Loucy (cell line): ENCODE results near the gene F7.

Experiments
- H2AFZ ChIP-seq: fragments of 200-600 bp; sonication (generic); 2 replicates; pipeline ENCODE4 v1.6.0; 2016; ENCODE audit warnings: antibody characterized with exemption, mild to moderate bottlenecking, low read length, moderate library complexity
- H3F3A ChIP-seq: fragments of 200-600 bp; 2 replicates; pipeline ENCODE4 v1.6.0; 2016; ENCODE audit warnings: antibody characterized with exemption, low read depth, mild to moderate bottlenecking
- H3K27me3 ChIP-seq: fragments of 200-600 bp; sonication (generic); 2 replicates; pipeline ENCODE4 v1.6.1; 2014; ENCODE audit warnings: low read length, mild to moderate bottlenecking; ENCODE audit not compliant: insufficient read depth, poor library complexity, severe bottlenecking
- H3K36me3 ChIP-seq: fragments of 200-600 bp; sonication (generic); 2 replicates; pipeline ENCODE4 v1.6.1; 2016; ENCODE audit warnings: low read length; ENCODE audit not compliant: insufficient read depth
- H3K4me1 ChIP-seq: fragments of 200-600 bp; sonication (generic); 2 replicates; pipeline ENCODE4 v1.5.1; 2014; ENCODE audit warnings: low read length, mild to moderate bottlenecking; ENCODE audit not compliant: insufficient read depth, poor library complexity, severe bottlenecking
- H3K4me2 ChIP-seq: fragments of 200-600 bp; sonication (generic); 2 replicates; pipeline ENCODE4 v1.6.0; 2014; ENCODE audit warnings: antibody characterized with exemption, low read length, low read depth, mild to moderate bottlenecking; ENCODE audit not compliant: poor library complexity, severe bottlenecking
- H3K4me3 ChIP-seq: fragments of 200-600 bp; sonication (generic); 2 replicates; pipeline ENCODE4 v1.5.1; 2014; ENCODE audit warnings: low read length, mild to moderate bottlenecking, mixed read lengths; ENCODE audit not compliant: poor library complexity, severe bottlenecking
- H3K79me2 ChIP-seq: fragments of 200-600 bp; sonication (generic); 2 replicates; pipeline ENCODE4 v1.6.1; 2014; ENCODE audit warnings: low read length; ENCODE audit not compliant: insufficient read depth
- H3K9ac ChIP-seq: fragments of 200-600 bp; sonication (generic); 2 replicates; pipeline ENCODE4 v1.6.0; 2014; ENCODE audit warnings: mild to moderate bottlenecking, low read depth, low read length, moderate library complexity; ENCODE audit not compliant: poor library complexity, severe bottlenecking
- H3K9me2 ChIP-seq: fragments of 200-600 bp; sonication (generic); replicated peaks from 2 replicates; pipeline ENCODE4 v1.6.1; 2016; ENCODE audit warnings: low read depth, low read length, mixed read lengths
- H3K9me3 ChIP-seq: fragments of 200-600 bp; sonication (generic); 2 replicates; pipeline ENCODE4 v1.6.1; 2014; ENCODE audit warnings: mild to moderate bottlenecking, antibody characterized with exemption, low read length, low read depth; ENCODE audit not compliant: insufficient read depth
- H4K20me1 ChIP-seq: fragments of 200-600 bp; sonication (generic); 2 replicates; pipeline ENCODE4 v1.6.0; 2014; ENCODE audit warnings: antibody characterized with exemption, low read length, mild to moderate bottlenecking; ENCODE audit not compliant: insufficient read depth, poor library complexity, severe bottlenecking
- CTCF ChIP-seq: fragments of 200-600 bp; sonication (generic); conservative IDR thresholded peaks from 2 replicates; pipeline ENCODE4 v1.5.1; 2014; ENCODE audit warnings: mild to moderate bottlenecking, antibody characterized with exemption, low read length
- EZH2phosphoT487 ChIP-seq: fragments of 200-600 bp; IDR thresholded peaks from 2 replicates; pipeline ENCODE4 v1.6.1; 2018; ENCODE audit warnings: antibody characterized with exemption, mild to moderate bottlenecking, moderate library complexity, borderline replicate concordance

The F7 gene

GRCh38 chr13:113072376-113072775, 33.2 kb upstream of the F7 start:
- H3K27me3 ChIP-seq = no peaks in the 10 kb centered on the region
- no peaks in the 10 kb centered on the region for H4K20me1 ChIP-seq
- no peaks in the 10 kb centered on the region for H3K79me2 ChIP-seq
- H3F3A ChIP-seq = no peaks in the 10 kb centered on the region
- no peak overlapping the region for H3K9ac ChIP-seq
- no peaks in the 10 kb centered on the region for H3K4me1 ChIP-seq
- no peak overlapping the region for H3K4me3 ChIP-seq
- no peaks in the 10 kb centered on the region for H3K9me2 ChIP-seq
- H3K36me3 ChIP-seq = no peaks in the 10 kb centered on the region
- no peak overlapping the region for H2AFZ ChIP-seq
- no peak for TF ChIP-seq EZH2phosphoT487
- TF ChIP-seq CTCF = no peak
- no peak overlapping the region for H3K4me2 ChIP-seq
- no peaks in the 10 kb centered on the region for H3K9me3 ChIP-seq

- no peaks in the 10 kb centered on the region for H3K9me2 ChIP-seq
- no peak overlapping the region for H3K4me2 ChIP-seq
- H3K36me3 ChIP-seq = no peaks in the 10 kb centered on the region
- H3K9ac ChIP-seq = no peak overlapping the region
- H3K4me3 ChIP-seq = no peak overlapping the region
- no peak overlapping the region for H2AFZ ChIP-seq
- H3F3A ChIP-seq = no peaks in the 10 kb centered on the region
- TF ChIP-seq EZH2phosphoT487 = no peak
- no peak for TF ChIP-seq CTCF
- H3K79me2 ChIP-seq = no peaks in the 10 kb centered on the region
- no peaks in the 10 kb centered on the region for H3K4me1 ChIP-seq
- no peaks in the 10 kb centered on the region for H4K20me1 ChIP-seq
- no peaks in the 10 kb centered on the region for H3K9me3 ChIP-seq
- no peaks in the 10 kb centered on the region for H3K27me3 ChIP-seq
These were observed 31.6 kb upstream of the F7 start for GRCh38 chr13:113073942-113074341.

GRCh38 chr13:113074401-113074800, 31.2 kb upstream of the F7 start:
- TF ChIP-seq CTCF (no peak), EZH2phosphoT487 (no peak)
- H3K4me1 ChIP-seq = no peaks in the 10 kb centered on the region
- H2AFZ ChIP-seq = no peak overlapping the region
- no peaks in the 10 kb centered on the region for H3K36me3 ChIP-seq
- no peaks in the 10 kb centered on the region for H3F3A ChIP-seq
- H4K20me1 ChIP-seq = no peaks in the 10 kb centered on the region
- no peaks in the 10 kb centered on the region for H3K27me3 ChIP-seq
- H3K4me3 ChIP-seq = no peak overlapping the region
- H3K79me2 ChIP-seq = no peaks in the 10 kb centered on the region
- H3K9me2 ChIP-seq = no peaks in the 10 kb centered on the region
- H3K4me2 ChIP-seq = no peak overlapping the region
- no peak overlapping the region for H3K9ac ChIP-seq
- H3K9me3 ChIP-seq = no peaks in the 10 kb centered on the region
